ENCODE results near the gene PEX7.

The PEX7 gene

DNA sequence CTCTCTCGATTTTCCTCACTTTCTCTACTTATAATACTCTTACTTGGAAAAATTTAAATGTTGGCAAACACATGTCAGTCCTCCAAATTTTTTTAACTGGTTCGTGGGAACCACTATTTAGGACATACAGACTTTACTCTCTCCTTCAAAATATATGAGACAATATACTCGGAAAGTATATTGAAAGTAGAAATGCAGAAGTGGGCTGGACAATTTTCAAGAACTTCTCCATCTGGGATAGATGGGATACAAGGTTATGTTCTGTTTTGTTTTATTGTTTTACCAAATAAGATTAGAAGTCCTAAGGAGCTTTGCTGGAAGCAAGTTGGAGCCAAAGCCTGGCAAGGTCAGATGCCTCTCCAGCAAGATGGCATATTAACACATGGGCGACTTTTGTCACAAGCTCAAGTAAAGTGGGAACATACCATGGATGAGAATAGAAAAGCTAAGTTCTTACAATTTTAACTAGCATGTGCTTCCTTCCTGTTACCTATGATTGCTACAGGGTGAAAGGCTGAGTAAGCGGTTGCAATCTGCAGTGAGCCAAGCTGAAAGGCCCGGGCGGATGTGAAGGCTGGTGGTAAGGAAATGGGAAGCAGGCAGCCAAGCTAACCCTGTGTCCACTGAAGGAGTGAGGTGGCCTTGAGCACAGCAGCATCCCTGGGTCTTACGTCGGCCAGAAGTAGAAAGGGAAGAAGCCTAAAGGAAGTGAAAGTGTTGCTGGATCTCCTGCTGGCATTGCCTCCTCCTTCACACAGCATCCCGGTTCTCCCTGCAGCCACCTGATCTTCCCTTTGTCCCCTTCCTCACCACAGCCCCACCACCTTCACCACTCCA lies 37.3 kb upstream of the PEX7 start:
- TF ChIP-seq, protein P1, sequence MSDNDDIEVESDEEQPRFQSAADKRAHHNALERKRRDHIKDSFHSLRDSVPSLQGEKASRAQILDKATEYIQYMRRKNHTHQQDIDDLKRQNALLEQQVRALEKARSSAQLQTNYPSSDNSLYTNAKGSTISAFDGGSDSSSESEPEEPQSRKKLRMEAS (IDR thresholded peaks at IDR 0.05): no peak
- TF ChIP-seq ZBTB7A (IDR thresholded peaks at IDR 0.05; ENCODE audit: low read depth) (no peak), TEAD4 (IDR thresholded peaks at IDR 0.05) (no peak), TCF12 (IDR thresholded peaks at IDR 0.05; ENCODE audit: low read depth) (no peak), CEBPB (IDR thresholded peaks at IDR 0.05) (no peak), YY1 (IDR thresholded peaks at IDR 0.05; ENCODE audit: low read depth) (no peak), NFIC (IDR thresholded peaks at IDR 0.05) (no peak), CREB1 (IDR thresholded peaks at IDR 0.05; ENCODE audit: low read depth) (no peak), FOXM1 (IDR thresholded peaks at IDR 0.05; ENCODE audit: borderline replicate concordance, low read depth) (no peak), TAF1 (IDR thresholded peaks at IDR 0.05; ENCODE audit: low read depth) (no peak)
- TF ChIP-seq, protein P2, sequence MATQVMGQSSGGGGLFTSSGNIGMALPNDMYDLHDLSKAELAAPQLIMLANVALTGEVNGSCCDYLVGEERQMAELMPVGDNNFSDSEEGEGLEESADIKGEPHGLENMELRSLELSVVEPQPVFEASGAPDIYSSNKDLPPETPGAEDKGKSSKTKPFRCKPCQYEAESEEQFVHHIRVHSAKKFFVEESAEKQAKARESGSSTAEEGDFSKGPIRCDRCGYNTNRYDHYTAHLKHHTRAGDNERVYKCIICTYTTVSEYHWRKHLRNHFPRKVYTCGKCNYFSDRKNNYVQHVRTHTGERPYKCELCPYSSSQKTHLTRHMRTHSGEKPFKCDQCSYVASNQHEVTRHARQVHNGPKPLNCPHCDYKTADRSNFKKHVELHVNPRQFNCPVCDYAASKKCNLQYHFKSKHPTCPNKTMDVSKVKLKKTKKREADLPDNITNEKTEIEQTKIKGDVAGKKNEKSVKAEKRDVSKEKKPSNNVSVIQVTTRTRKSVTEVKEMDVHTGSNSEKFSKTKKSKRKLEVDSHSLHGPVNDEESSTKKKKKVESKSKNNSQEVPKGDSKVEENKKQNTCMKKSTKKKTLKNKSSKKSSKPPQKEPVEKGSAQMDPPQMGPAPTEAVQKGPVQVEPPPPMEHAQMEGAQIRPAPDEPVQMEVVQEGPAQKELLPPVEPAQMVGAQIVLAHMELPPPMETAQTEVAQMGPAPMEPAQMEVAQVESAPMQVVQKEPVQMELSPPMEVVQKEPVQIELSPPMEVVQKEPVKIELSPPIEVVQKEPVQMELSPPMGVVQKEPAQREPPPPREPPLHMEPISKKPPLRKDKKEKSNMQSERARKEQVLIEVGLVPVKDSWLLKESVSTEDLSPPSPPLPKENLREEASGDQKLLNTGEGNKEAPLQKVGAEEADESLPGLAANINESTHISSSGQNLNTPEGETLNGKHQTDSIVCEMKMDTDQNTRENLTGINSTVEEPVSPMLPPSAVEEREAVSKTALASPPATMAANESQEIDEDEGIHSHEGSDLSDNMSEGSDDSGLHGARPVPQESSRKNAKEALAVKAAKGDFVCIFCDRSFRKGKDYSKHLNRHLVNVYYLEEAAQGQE (IDR thresholded peaks at IDR 0.05; ENCODE audit: low read depth): no peak

DNA sequence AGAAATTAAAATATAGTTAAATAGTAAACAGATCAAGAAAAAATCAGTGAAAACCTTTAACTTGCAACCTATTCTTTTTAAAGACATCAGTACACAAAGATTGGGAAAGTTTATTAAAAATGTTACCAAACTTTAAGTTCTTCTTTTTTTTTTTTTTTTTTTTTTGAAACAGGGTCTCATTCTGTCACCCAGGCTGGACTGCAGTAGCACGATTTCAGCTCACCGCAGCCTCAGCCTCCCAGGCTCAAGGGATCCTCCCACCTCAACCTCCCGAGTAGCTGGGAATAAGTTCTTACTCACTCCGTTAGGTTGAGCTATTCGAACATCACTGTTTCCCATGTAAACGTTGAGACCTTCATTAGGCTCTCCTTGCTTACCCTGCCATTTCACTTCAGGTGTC lies 35.7 kb upstream of the PEX7 start:
- TF ChIP-seq CREB1 (IDR thresholded peaks at IDR 0.05; ENCODE audit: low read depth): no peak
- TF ChIP-seq EP300 (IDR thresholded peaks at IDR 0.05; ENCODE audit: borderline replicate concordance): no peak
- no peak for TF ChIP-seq CEBPB (IDR thresholded peaks at IDR 0.05)
- no peak for TF ChIP-seq EGR1 (IDR thresholded peaks at IDR 0.05)
- no peak for TF ChIP-seq NFIC (IDR thresholded peaks at IDR 0.05)
- TF ChIP-seq TCF12 (IDR thresholded peaks at IDR 0.05; ENCODE audit: low read depth): no peak
- TF ChIP-seq, protein P2 (IDR thresholded peaks at IDR 0.05; ENCODE audit: low read depth): no peak
- TF ChIP-seq FOXM1 (IDR thresholded peaks at IDR 0.05; ENCODE audit: borderline replicate concordance, low read depth): no peak
- TF ChIP-seq, protein P1 (IDR thresholded peaks at IDR 0.05): no peak
- no peak for TF ChIP-seq YY1 (IDR thresholded peaks at IDR 0.05; ENCODE audit: low read depth)
- TF ChIP-seq TEAD4 (IDR thresholded peaks at IDR 0.05): no peak
- no peak for TF ChIP-seq TAF1 (IDR thresholded peaks at IDR 0.05; ENCODE audit: low read depth)
- no peak for TF ChIP-seq ZBTB7A (IDR thresholded peaks at IDR 0.05; ENCODE audit: low read depth)

- TF ChIP-seq EP300 (IDR thresholded peaks at IDR 0.05; ENCODE audit: borderline replicate concordance) (no peak), EGR1 (IDR thresholded peaks at IDR 0.05) (no peak), RAD21 (IDR thresholded peaks at IDR 0.05; ENCODE audit: low read depth) (no peak), TAF1 (IDR thresholded peaks at IDR 0.05; ENCODE audit: low read depth) (no peak), CREB1 (IDR thresholded peaks at IDR 0.05; ENCODE audit: low read depth) (no peak), ZBTB7A (IDR thresholded peaks at IDR 0.05; ENCODE audit: low read depth) (no peak), YY1 (IDR thresholded peaks at IDR 0.05; ENCODE audit: low read depth) (no peak), CEBPB (IDR thresholded peaks at IDR 0.05) (no peak), FOXM1 (IDR thresholded peaks at IDR 0.05; ENCODE audit: borderline replicate concordance, low read depth) (no peak), USF1 (IDR thresholded peaks at IDR 0.05) (no peak), TEAD4 (IDR thresholded peaks at IDR 0.05) (no peak), TCF12 (IDR thresholded peaks at IDR 0.05; ENCODE audit: low read depth) (no peak), NFIC (IDR thresholded peaks at IDR 0.05) (no peak)
- TF ChIP-seq, protein P1 (IDR thresholded peaks at IDR 0.05): no peak
- TF ChIP-seq, protein P2 (IDR thresholded peaks at IDR 0.05; ENCODE audit: low read depth): no peak
These were observed 34.7 kb upstream of the PEX7 start for GRCh38 chr6:136787726-136788068.
